Uterus (tissue), 4 donors: ENCODE data around the gene SETBP1. TPM values are rescaled to one million over a fixed set of nuclear protein-coding genes. Genes with fewer than 3 reads are reported as not detected.

ENCODE experiments used
- DNase-seq, 2 donors: peaks; one replicate each; pipeline ENCODE4 v3.0.0-alpha.2; 2019 to 2020
- H3K27ac ChIP-seq, 2 donors: fragments of 200-600 bp; sonication (generic); 1 replicate in 1 of 2; 2 replicates in 1 of 2; pipeline ENCODE4 v1.5.1; 2016 to 2018
- H3K27me3 ChIP-seq, 2 donors: fragments of 200-600 bp; sonication (generic); one replicate each; pipeline ENCODE4 v1.5.1; 2018 to 2019; ENCODE audit warnings: control low read depth in 1 of 2
- H3K36me3 ChIP-seq, 2 donors: fragments of 200-600 bp; sonication (generic); one replicate each; pipeline ENCODE4 v1.5.1; 2019; ENCODE audit warnings: control low read depth in 1 of 2
- H3K4me1 ChIP-seq, 2 donors: fragments of 200-600 bp; sonication (generic); one replicate each; pipeline ENCODE4 v1.5.1; 2018 to 2019; ENCODE audit warnings: control low read depth in 1 of 2
- H3K4me3 ChIP-seq, 2 donors: fragments of 200-600 bp; sonication (generic); 1 replicate in 1 of 2; 2 replicates in 1 of 2; pipeline ENCODE4 v1.5.1; 2018 to 2019; ENCODE audit warnings: mild to moderate bottlenecking in 1 of 2
- H3K9me3 ChIP-seq, 2 donors: fragments of 200-600 bp; sonication (generic); one replicate each; pipeline ENCODE4 v1.5.1; 2019; ENCODE audit warnings: control low read depth in 1 of 2
- CTCF ChIP-seq, 4 experiments: fragments of 200-600 bp in 2 of 4; fragments of 450-650 bp in 2 of 4; sonication (generic) in 2 of 4; IDR thresholded peaks; one replicate each; pipeline ENCODE4 v1.5.1; 2016 to 2019; ENCODE audit warnings: antibody characterized with exemption in 4 of 4, mild to moderate bottlenecking in 2 of 4, moderate library complexity in 1 of 4
- POLR2A ChIP-seq, 2 donors: fragments of 450-650 bp; IDR thresholded peaks; one replicate each; pipeline ENCODE4 v1.6.1; 2016; ENCODE audit warnings: antibody characterized with exemption in 2 of 2, mild to moderate bottlenecking in 1 of 2, moderate library complexity in 1 of 2
- intact Hi-C: fragments of 100-400 bp; cut with DNase I; formaldehyde crosslinking; loops from one replicate; pipeline ENCODE4 v1.15.1; 2023; ENCODE audit warnings: low total_unique reads
- total RNA-seq, 4 donors: library from RNA; depleted of rRNA in 3 of 4; stranded (reverse); fragments of >200 nt in 3 of 4; gene quantifications; one replicate each; pipeline versions ENCODE4 v1.1.0 to v1.2.4, GENCODE V29; 2014 to 2023
- donor health status: DM: yes; HTN: yes; CAD: no.

Gene SETBP1
- total RNA-seq, 4 donors from 2014 or later: 16.8 to 74.0 (median 36.9) TPM

DNA sequence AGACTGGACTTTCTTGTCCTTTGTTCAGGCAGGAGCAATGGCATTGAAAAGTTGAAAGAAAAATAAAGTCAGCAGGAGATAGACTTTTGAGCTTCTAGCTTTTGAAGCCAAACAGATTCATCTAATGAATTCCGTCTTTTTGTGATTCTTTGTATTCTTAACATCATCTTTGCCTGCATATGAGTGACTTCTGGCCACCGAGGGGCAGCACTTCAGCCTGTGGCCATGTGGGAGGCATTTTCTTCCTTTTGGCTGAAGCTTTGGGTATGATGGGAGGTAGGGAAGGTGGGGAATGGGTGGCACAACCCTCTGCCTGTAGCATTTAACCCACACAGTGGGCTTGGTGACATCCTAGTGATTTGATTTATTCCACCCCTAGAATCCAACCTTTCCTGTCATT is 220.6 kb downstream of the SETBP1 start:
- no peak overlapping the region for H3K4me3 ChIP-seq
- no peaks in the 10 kb centered on the region for H3K36me3 ChIP-seq
- no peaks in the 10 kb centered on the region for H3K4me1 ChIP-seq
- H3K27ac ChIP-seq: no peak overlapping the region
- intact Hi-C loops: no loop called here
- no peak for DNase-seq
- TF ChIP-seq POLR2A (IDR thresholded peaks at IDR 0.05) (no peak), CTCF (IDR thresholded peaks at IDR 0.05) (no peak)
- H3K27me3 ChIP-seq: no peaks in the 10 kb centered on the region
- H3K9me3 ChIP-seq: no peaks in the 10 kb centered on the region

DNA sequence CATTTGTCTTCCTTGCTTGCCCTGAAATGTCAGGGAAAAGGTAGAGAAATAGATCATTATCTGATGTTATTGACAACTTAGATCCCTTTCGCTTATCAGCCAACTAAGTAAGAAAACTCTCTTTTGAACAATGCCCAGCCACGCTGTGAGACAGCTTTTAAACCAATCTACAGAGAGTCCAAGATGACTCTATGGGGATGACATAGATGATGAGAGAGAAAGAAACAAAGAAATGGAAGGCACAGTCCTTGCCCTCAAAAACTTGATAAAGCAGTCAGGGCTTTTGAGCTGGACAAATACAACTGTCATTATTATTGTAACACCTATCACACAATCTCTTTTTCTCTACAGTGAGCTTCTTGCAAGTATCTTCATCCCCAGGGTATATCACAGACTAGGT is 222.6 kb downstream of the SETBP1 start:
- no peak for DNase-seq
- TF ChIP-seq POLR2A (IDR thresholded peaks at IDR 0.05) (no peak), CTCF (IDR thresholded peaks at IDR 0.05) (no peak)
- Histone ChIP-seq H3K4me1 (no peaks in the 10 kb centered on the region), H3K36me3 (no peaks in the 10 kb centered on the region), H3K27ac (no peak overlapping the region), H3K4me3 (no peak overlapping the region), H3K27me3 (no peaks in the 10 kb centered on the region), H3K9me3 (no peaks in the 10 kb centered on the region)
- intact Hi-C loops: no loop called here

DNA sequence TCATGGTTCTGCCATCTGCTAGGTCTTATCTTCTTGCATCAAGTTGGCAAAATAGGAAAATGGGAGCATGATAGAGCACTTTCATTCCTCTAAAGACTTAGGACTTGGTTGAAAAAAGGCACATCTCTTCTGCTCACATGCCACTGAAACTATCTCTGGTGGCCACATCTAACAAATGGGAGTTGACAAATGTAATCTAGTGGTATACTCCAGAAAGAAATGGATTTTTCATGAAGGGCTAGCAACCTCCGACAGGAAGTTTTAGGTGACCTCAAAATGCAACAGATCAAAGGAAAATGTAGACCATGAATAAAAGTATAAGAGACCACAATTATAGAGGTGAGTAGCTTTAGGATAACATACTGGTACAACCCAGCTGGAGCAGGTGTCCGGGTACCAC is 224.1 kb downstream of the SETBP1 start:
- no peak for DNase-seq
- TF ChIP-seq POLR2A (IDR thresholded peaks at IDR 0.05) (no peak), CTCF (IDR thresholded peaks at IDR 0.05) (no peak)
- Histone ChIP-seq H3K27ac (no peak overlapping the region), H3K36me3 (no peaks in the 10 kb centered on the region), H3K9me3 (no peaks in the 10 kb centered on the region), H3K4me1 (no peaks in the 10 kb centered on the region), H3K27me3 (no peaks in the 10 kb centered on the region), H3K4me3 (no peak overlapping the region)
- intact Hi-C loops: no loop called here

- peak in 1 of 2 donors; percentile 43 for DNase-seq
- no peaks in the 10 kb centered on the region for H3K27me3 ChIP-seq
- intact Hi-C loops: no loop called here
- no peak overlapping the region for H3K4me3 ChIP-seq
- no peaks in the 10 kb centered on the region for H3K4me1 ChIP-seq
- H3K27ac ChIP-seq: no peak overlapping the region
- H3K36me3 ChIP-seq: no peaks in the 10 kb centered on the region
- no peaks in the 10 kb centered on the region for H3K9me3 ChIP-seq
- TF ChIP-seq CTCF (IDR thresholded peaks at IDR 0.05): no peak
- TF ChIP-seq POLR2A (IDR thresholded peaks at IDR 0.05): no peak
Measured at GRCh38 chr18:44909191-44909719, 228.6 kb downstream of the SETBP1 start.

DNA sequence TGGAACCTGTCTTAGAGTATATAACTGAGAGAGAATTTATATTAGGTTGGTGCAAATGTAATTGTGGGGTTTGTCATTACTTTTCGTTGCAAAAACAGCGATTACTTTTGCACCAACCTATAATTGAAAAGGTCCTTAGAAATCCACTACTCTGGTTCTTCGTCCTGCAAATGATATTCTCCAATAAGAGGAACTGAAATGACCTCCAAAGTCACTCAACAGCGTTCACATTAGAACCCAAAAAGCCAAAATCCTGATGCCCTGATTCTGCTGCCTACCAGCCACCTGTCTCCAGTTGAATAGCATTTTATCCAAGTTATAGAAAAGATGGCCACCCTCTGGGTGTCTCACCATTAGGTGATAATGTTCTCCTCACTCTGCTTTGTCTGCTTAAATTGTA is 230.6 kb downstream of the SETBP1 start:
- Histone ChIP-seq H3K36me3 (no peaks in the 10 kb centered on the region), H3K27ac (no peak overlapping the region), H3K9me3 (no peaks in the 10 kb centered on the region), H3K4me1 (no peaks in the 10 kb centered on the region), H3K27me3 (no peaks in the 10 kb centered on the region), H3K4me3 (no peak overlapping the region)
- intact Hi-C loops: no loop called here
- DNase-seq: no peak
- TF ChIP-seq POLR2A (IDR thresholded peaks at IDR 0.05) (no peak), CTCF (IDR thresholded peaks at IDR 0.05) (no peak)
